Stimulated activated CD8-positive, alpha-beta memory T cell treated with anti-CD3 and anti-CD28 coated beads, Interleukin-12 subunit alpha, Interleukin-12 subunit beta, amount 100 ng/mL, for 24 hours (primary cell): ENCODE data around the gene FANCC.

Source experiments
- DNase-seq: peaks from one replicate; pipeline ENCODE4 v3.0.0-alpha.2; 2020; ENCODE audit errors: extremely low read depth

Gene FANCC

DNA sequence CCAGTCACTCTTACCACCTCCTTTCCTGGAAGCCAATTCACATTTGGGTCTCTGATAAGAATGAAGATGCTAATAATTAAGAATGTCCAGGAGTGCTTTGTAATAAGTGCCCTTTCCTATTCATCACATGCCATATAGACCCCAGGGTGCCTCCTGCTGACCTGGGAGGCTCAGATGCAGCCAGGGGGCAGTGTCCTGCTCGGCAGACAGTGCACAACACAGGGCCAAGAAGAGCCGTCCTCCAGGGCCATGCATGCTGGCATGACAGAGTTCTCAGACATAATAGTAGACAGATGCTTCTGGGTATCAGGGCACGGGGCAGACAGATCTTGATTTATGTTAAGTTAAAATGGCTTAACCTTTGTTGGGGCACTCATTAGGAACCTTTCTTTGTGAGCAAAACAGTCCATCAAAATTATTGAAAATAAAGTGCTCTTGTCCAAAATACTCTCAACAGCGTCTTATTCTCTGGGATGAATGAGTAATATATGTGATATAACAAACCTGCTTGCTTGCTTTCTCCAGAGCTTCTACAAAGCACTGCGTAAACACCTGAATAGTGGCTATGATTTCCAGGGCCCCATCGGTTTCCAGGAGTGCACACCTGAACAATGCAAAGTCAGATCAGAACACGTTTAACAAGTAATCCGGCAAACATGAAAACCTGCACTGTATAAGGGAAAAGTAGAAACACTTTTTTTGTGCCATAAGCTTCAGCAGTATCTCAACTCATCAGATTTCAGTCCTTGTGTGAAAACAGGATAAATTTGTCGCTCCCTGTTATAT lies 192.7 kb downstream of the FANCC start:
- no peak for DNase-seq

DNA sequence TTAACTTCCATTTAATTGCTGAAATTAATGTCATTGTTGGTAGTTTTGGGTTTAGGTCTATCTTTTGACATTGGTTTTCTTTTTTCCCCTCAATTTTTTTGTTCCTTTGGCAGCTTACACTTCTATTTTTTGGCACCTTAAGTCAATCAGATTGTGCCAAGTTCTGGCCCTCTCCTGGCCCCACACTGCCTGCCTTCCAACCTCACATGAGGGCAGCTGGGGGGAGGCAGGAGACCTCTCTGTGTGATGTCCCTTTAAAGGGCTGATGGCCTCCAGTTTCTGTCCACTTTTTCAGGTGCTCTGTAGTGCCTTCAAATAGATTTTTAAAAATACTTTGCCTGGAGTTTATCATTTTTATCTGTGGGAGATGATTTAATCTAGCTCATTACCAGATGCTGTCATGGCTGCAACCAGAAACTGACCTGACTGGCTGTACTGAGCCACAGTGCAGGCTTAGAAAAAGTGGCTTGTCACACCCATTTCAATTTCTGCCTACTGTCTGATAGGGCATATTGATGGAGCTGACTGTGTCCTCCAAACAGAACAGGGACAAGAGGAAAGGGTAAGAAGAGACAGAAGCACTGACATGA lies 196.6 kb downstream of the FANCC start:
- no peak for DNase-seq

DNA sequence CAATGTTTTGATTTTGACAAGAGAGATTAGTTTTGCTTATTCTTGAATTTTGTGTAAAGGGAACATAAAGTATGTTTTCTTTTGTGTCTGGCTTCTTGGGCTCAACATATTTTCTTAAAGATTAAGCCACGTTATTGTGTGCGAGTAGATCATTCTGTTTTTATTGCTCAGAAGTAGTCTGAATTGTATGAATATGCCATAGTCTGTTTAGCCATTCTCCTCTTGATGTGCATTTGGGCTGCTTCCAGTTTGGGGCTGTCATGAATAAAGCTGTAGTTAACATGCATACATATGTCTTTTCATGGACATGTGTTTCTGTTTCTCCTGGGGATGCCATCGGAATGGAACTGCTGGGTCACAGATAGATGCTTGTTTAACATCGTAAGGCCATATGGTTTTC lies 198.9 kb downstream of the FANCC start:
- no peak for DNase-seq

DNA sequence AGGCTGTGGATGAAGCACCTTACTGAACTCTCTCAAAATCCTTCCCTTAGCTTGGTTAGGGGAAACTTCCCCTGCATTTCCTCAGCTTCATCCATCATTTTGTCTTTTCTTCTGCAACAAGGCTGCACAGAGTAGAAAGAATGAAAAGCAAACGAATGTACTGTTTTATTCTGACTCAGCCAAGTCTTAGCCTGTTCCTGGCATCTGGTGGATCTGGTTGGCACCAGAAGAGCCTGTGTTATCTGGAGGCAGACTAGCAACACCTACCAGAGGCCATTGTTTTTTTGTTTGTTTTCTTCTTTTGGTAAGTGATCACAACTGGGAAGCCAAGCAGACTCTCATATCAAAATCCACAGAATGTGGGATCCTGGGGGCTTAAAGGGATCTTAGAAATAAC lies 200.7 kb downstream of the FANCC start:
- no peak for DNase-seq

DNA sequence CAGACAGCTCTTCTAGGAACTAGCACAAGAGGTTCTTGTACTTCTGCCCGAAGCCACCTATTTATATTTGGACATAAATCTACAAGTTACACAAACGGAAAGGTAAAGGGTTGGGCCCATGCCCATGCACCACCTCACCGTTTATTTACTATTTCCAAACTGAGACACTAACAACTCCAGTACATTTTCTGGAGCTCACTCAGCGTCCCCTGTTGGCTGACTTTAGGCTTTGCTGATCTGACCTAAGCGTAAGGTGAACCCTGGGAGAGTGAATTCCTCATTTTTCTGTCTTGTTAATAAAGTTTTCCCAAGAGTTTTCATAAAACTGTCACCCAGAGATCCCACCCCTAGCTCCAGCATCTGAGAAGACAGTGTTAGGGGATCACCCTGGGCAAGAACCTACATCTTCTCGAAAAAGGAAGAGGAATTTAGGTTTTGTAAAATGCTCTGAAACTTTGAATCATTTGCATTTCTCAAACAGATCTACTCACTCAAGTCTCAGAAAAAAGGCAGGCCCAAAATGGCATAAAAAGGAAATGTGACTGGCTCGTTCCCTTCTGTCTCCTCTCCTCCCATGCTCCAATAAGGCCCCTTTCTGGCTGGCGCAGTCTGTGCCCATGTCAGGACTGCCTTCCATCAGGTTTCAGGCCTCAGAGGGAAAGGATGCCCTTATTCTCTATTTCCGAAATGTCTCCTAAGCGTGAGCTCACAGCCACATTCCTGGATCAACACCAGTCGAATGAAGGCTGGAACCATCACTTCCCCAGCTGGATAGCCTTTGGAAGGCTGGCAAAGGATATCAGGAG lies 201.3 kb downstream of the FANCC start:
- DNase-seq, result no peak

DNA sequence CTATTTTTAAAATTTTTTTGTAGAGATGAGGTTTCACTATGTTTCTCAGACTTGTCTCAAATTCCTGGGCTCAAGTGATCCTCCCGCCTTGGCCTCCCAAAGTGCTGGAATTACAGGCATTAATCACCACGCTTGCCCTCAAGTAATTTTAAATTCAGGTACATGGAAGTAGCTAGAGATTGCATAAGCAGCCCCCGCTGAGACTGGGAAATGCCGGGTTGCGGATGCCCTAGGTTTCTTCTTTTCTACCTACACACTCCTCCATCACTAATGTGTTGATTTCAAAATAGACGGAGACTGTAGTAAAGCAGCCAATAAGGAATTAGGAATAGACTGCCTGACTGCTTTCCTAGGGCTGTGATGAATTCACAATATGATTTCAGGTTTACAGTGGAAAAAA lies 202.4 kb downstream of the FANCC start:
- no peak for DNase-seq

DNA sequence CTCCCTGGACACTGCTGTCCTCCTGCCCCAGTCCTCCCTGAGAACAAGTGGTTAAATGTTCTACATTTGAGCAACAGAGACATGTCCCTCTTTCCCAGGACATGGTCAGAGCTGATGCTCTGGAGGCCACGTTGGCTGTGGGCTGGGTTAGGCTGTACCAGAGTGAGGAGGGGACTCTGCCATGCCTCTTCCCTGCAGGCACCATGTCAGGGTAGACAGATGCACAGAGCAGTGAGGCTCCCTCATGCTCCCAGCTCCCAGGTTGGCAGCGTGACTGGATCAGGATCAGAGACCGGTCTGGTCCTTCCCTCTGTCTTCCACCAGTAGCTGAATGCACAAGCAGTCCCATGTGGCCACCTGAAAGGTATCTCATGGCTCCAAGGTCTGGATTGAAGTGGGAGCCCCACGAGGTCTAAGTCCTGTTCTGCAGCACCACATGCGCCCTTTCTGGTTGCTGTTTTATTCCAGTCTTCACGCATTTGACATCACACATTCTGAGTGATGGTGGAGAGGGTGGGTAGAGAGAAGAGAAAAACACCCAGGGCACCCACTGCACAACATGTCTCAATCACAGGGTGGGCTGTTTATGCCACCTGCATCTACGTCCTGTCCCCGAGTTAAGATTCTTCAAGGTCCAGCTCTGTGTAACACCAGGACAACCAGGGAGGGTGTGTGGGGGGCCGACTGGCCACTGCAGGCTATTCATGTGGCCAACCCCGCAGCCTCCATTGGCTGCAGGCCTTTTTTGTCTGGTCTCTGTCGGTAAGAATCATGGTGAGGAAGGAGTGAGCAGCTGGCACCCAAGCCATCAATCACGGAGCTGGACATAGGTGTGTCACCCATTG lies 204.9 kb downstream of the FANCC start:
- DNase-seq, result no peak

DNA sequence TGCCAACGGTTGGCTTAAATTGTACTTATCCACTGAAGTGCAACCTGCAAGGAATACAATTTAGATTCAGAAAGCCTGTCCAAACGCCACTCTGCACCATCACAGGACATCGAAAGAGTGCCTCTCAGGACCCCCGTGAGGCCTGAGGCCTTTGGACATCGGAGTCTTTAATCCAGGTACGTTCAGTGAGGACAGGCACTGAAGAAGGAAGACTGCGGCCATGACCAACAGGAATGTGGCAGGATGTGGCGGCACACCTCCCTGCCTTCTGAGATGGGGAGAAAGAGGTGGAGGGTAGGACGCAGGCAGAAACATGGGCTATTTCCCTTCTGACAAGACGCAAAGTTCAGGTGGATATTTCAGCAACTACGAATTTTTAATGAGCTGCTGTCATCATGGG lies 205.8 kb downstream of the FANCC start:
- DNase-seq, result no peak

DNA sequence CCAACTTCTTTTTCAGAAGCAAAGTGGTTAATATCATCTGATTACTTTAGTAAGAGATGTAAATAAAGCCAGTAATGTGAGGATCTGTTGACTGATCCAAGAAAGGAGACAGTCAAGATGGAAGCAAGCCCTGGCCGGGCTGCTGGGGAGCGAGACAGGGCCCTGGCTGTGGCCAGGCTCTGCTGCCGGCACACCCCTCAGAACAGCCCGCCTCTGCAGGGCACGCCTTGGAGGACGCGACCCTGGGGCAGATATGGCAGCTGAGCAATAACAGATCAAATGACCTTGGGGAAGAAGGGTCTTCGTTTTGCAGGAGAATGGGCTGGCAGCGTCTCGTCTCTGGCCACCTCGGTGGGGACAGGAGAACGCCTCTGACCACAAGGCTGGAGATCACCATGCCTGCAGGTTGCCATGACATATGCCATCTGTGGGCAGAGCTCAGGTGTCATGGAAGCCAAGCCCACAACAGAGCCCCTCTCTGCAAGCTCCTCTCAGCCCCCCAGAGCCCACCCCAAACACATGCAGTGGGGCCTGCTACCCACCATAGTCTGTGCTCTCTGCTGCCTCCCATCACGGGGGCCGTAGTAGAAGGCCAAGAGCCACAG lies 206.5 kb downstream of the FANCC start:
- no peak for DNase-seq

DNA sequence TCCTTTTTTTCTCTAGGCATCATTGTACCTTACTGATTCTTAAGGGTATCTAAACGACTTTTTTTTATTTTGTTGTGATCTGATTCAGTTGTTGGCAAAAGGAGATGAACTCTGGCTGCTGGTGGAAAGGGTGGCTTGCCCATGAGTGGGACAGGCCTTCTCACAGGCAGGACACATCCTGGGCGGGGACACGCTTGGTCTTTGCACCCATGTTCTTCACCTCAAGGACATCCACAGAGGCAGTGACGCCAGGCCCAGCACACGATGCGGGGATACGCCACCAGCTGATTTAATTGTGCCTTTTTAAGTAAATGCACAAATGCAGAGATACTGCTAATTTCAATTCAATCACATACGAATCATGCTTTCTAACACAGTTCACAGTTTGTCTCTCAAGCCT lies 208.1 kb downstream of the FANCC start:
- no peak for DNase-seq

DNA sequence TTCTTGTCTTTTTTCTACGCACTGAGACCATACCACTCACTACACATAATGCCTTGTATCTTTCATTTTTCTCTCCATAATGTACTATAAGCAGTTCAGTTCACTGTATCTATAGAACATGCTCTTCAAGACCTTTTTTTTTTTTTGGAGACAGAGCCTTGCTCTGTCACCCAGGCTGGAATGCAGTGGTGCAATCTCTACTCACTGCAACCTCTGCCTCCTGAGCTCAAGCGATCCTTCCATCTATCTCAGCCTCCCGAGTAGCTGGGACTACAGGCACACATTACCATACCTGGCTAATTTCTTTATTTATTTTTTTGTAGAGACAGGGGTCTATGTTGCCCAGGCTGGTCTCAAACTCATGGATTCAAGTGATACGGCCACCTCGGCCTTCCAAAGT lies 208.7 kb downstream of the FANCC start:
- no peak for DNase-seq

DNA sequence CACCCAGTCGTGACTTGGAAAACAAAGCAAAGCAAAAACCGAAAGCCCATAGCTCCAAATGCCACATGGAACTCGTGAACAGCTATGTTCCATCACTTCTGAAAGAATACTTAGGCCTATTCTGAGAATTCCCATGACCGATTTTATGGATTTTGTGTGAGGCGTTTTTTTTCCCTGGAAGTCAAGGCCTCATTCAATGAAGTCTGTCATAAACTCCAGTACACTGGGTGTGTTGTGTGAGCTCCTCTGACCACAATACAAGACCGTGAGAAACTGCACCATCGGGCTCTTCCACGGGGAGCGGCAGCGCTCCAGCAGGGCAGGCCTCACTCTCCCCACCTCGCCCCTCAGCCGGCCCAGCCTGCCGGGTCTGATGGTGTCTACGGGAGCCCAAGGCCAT lies 209.5 kb downstream of the FANCC start:
- no peak for DNase-seq

DNA sequence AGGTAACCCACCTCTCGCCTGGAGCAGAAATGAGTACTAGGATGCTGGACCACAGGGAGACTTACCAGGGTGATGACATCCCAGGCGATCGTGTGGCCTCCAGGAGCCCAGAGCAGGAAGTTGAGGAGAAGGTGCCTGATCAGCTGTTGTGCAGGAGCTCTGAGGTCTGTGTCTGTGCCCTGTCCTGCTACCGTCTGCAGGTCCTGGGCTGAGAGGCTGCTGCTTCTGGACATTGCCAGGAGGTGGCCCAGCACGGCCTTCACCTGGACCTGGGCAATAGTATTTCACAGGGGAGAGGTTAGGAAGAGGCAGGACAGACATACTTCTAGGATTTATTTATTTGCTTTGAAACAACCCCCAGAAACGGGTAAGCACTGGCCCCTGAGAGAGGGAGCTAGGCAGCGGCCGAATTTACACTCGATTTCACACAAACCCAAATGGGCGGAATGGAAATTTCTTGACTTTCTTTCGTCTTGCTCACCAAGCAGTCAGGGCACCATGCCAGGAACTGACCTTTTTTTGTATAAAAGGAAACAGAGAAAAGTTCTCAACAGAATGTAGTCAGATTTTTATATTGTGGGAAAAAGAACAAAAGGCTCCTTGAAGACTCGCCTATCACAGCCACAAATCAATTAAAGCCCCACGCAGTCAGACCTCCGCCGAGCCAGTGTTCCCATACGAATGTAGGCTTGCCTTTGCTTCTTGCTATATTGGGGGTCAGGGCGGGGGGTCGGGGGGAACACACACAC lies 210.3 kb downstream of the FANCC start:
- no peak for DNase-seq

DNA sequence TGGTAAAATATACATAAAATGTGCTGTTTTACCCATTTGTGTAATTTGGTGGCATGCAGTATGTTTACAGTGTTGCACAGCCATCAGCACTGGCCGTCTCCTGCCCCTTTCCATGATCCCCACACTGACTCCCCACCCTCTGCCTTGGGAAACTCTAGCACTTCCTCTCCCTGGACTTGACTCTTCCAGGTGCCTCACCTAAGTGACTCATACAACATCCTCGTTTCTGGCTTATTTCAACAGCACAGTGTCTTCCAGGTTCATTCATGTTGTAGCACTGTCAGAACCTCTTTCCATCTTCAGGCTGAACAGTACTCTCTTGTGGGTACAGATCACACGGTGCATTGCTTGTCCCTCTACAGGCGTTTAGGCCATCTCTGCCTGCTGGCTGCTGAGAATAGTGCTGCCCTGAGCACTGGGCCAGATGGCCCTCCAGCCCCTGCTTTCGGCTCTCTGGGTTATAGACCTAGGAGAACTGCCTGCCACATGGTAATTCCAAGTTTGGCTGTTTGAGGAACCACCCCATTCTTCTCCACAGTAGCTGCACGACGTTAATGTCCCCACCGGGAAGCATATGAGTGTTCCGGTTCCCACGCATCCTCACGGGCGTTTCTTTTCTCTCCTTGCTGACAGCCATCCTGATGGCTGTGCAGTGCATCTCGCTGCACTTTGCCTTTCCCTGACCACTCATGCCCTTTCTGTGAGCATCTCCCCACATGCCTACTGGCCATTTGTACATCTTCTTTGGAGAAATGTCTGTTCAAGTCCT lies 211.8 kb downstream of the FANCC start:
- DNase-seq, result no peak

DNA sequence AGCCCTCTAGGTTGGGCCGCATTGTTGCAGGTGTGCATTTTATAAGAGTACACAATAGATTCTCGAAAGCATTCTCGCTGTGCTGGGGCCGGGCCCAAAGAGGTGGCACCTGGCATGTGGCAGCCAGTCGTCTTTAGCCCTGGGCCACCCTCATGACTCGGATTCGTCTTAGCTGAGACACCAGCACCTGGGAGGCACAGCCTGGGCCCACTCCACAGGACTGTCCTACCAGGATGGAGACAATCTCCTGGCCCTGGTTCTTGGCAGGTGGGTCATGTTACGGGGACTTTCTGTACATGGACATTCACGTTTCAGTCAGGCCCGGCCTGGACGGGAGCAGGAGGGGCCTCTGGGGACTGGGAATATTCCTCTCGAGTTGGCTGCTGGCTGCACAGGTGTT lies 212.5 kb downstream of the FANCC start:
- no peak for DNase-seq

DNA sequence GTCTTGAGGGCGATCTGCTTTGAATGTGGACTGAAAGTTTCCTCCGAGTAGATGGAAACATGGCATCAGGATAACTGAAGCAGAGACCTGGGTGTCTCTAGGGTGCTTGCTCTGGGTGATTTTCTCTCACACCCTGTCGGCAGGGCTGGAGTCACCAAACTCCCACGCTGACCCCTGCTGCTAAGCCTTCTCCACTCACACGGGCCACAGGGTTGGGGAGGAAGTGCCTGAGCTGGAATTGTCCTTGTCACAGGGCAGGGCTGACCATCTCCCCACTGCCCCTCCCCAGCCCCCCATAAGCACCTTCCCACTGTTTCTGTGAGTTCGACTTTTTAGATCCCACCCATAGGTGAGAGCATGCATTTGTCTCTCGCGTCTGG lies 212.9 kb downstream of the FANCC start:
- DNase-seq, result no peak

DNA sequence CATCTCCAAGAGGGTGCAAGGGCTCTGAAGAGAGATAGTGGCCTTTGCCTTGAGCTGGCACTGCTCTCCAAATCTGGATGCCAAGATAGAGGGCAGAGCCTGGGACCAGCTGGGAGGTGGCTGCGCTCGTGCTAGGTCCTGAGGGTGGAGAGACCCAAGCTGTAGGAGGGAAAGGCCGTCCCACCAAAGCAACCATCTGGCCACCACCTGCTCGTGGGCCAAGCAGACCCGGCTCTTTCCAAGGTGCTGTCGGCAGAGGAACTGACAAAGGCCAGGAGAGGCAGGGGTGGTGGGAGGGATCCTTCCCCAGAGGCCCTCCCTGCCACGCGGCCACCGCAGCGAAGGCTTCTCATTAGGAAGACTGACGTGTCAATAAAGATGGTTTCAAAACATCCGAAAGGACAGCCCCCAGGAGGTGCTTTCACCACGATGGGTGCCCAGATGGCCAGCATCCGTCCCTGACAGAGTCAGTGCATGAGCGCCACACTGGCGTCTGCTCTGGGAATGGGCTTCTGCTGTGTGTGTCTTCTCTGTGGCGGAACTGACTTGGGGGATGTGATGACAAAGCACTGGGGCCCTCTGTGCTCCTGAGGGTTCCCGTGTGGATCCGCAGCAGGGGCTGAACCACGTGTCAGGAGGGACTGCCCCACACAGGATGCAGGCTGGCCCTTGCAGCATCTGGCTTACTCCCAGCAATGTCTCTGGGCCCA lies 213.5 kb downstream of the FANCC start:
- DNase-seq, result no peak

DNA sequence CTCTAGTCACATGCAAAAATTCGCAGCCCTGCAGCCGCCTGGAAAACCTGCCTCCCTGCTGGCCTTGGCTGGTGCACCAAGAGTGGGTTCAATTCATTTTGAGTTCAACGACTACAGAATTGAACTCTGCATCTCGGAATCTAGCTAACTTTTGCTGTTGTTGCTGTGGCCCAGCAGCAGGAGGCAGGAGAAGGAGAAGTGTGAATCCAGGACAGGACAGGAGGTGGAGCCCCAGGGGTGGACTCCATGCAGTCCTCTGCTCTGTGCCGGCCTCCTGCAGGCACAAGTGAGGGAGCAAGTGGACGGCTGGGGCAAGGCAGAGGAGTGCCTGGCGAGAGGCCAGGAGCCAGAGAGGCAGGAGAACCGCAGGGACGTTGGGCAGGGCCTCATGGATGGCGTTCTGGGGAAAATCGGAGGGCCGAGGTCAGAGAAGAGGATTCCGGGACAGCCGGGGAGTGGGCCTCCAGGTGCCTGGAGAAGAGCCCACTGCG lies 214.2 kb downstream of the FANCC start:
- no peak for DNase-seq

DNA sequence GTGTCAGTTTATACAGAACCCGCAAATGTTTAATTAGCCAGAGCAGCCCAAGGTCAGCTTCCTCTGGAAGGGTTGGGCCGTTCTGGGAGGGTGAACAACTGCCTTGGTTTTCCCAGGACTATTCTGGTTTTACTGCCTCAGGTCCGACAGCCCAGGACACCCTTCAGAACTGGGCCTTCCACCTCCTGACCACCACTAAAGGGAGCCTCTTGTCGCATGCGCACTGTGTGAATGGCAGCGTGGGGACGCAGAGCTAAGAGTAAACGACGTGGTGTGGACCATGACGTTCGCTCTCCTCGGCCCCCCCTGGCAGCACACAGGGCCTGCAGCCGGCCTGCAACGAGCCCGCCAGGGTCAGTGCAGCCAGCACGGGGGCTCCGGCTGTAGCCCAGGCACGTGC lies 214.9 kb downstream of the FANCC start:
- no peak for DNase-seq
